ENCODE results near the gene BSG.
A peak's percentile ranks its signal among the peaks of the same experiment; 100 is the strongest.

GRCh38 chr19:591099-591958 lies 18.9 kb downstream of the BSG start:
- TF ChIP-seq ZNF202 (tag by site-specific recombination; IDR thresholded peaks at IDR 0.05; ENCODE audit: borderline replicate concordance): no peak
- no peak for TF ChIP-seq CTCF (tag by site-specific recombination; IDR thresholded peaks at IDR 0.05)
- TF ChIP-seq SCRT1 (tag by site-specific recombination; IDR thresholded peaks at IDR 0.05; ENCODE audit: borderline replicate concordance): no peak
- TF ChIP-seq ZNF398 (tag by site-specific recombination; IDR thresholded peaks at IDR 0.05): no peak
- no peak for TF ChIP-seq KLF16 (tag by site-specific recombination; IDR thresholded peaks at IDR 0.05)
- TF ChIP-seq REST (tag by site-specific recombination; IDR thresholded peaks at IDR 0.05): peak; percentile 97
- TF ChIP-seq PBX3 (CRISPR knock-in tag; IDR thresholded peaks at IDR 0.05): no peak
- TF ChIP-seq YY1 (tag by site-specific recombination; IDR thresholded peaks at IDR 0.05): no peak
- no peak for TF ChIP-seq SP2 (tag by site-specific recombination; IDR thresholded peaks at IDR 0.05)
